Choroid plexus epithelial cell (primary cell): ENCODE results near the gene PERP.

Source experiments
- DNase-seq: peaks from one replicate; pipeline ENCODE4 v3.0.0-alpha.2; 2010; ENCODE audit warnings: low read depth
- H3K4me3 ChIP-seq: 2 replicates; pipeline ENCODE4 v1.5.1; 2011; ENCODE audit warnings: low read depth, mild to moderate bottlenecking, control low read depth, low read length, moderate library complexity
- CTCF ChIP-seq: conservative IDR thresholded peaks from 2 replicates; pipeline ENCODE4 v1.5.1; 2011; ENCODE audit warnings: low read depth, mild to moderate bottlenecking, control low read depth, inconsistent platforms, low read length, moderate library complexity

Gene PERP

DNA sequence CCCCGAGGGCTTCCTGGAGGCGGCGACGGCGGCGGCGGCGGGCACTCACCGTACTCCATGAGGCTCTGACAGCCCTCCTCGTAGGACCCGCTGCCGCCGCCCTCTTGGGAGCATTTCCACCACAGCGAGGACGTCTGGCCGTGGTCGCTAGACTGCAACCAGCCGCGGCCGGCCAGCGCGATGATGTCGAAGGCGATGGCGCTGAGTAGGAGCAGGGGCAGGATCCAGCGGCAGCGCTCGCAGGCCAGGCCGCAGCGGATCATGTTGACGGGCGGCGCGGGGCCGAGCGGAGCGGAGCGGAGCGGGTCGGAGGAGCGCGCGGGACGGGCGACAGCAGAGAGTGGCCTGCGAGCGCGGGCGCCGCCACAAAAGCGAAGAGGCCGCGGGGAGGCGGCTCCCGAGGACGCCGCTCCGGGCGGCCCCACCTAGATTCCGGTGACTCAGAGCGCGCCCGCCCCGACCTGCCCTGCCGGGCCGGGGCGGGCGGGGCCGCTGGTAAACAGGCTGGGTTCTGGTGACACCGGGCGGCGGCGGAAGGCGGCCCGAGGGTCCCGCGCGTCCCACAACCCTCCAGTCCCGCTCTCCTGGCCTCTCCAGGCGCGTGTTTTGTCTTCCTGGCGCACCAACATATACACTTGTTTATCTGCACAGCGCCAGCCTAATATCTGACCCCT is at the start of gene PERP:
Gene PERP (minus strand): TSS at position 342 of the 674 bp plus-strand sequence. CDS start 79 bp downstream, at position 263.
- TF ChIP-seq CTCF = no peak
- peak; percentile 39 for DNase-seq
- peak within 1 kb of the TSS; percentile 80 for H3K4me3 ChIP-seq

GRCh38 chr6:138155443-138155842 is 48.2 kb upstream of the PERP start:
- H3K4me3 ChIP-seq = no peak overlapping the region
- TF ChIP-seq CTCF = no peak
- DNase-seq = no peak

DNA sequence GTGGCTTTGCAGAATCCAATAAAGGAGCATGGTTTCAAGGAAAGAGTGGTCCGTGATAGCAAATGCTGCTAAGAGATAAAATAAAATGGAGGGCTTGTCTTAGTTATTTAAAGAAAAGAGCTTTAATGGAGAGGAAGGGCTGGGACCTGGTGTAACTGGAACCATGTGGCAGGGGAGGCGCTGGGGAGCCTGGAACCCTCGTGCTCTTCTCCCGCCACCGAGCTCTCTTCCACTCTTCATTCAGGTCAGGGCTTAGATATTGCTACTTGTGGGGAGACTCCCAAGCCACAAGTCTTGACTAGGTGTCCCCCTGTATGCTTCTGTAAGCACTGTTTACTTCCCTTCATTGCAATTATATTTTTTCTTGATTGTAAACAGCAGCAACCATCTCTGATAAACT is 39.3 kb upstream of the PERP start:
- no peak for DNase-seq
- no peak overlapping the region for H3K4me3 ChIP-seq
- TF ChIP-seq CTCF = no peak

DNA sequence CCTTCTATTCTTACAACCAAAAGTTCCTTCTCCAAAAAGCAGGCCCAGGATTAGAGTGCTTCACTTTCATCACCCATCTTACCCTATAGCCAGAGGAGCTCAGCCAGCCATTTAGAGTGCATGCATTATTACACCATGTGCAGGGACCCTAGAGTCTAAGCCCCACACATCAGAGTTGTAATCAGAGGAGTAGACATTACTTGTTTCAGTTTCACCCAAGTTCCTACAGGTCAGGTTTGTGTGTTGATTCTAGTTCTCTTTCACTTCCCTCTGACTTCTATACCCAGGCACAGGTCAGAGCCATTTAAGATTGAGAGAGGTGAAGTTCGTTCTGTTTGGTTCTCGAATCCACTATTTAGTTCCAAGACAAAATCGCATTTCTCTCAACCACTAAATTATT is 38.2 kb upstream of the PERP start:
- no peak for TF ChIP-seq CTCF
- no peak for DNase-seq

DNA sequence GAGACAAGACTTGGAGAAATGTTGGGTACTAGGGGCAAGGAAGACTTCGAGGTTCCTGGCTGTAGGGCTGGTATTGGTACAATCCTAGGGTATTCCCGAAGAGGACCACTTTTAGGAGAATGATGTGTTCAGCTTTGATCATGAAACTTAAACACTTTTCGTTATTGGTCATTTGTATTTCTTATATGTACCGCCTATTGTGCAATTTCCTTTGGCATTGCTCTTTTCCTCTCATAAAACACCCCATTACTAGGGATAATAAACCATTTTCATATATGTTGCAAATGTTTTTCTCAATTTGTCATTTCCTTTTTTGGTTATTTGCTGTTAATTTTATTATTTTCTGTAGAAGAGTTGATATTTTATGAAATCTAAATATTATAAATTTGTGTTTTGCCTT is 35.6 kb upstream of the PERP start:
- no peak for DNase-seq

More for the DNA sequence above, 38.2 kb upstream of the PERP start:
- H3K4me3 ChIP-seq = no peak overlapping the region

GRCh38 chr6:138129190-138129589 is 22.0 kb upstream of the PERP start:
- TF ChIP-seq CTCF = peak; percentile 15
- peak; percentile 4 for DNase-seq
- no peak overlapping the region for H3K4me3 ChIP-seq

More for the DNA sequence above, 35.6 kb upstream of the PERP start:
- TF ChIP-seq CTCF = no peak
- H3K4me3 ChIP-seq = no peak overlapping the region

DNA sequence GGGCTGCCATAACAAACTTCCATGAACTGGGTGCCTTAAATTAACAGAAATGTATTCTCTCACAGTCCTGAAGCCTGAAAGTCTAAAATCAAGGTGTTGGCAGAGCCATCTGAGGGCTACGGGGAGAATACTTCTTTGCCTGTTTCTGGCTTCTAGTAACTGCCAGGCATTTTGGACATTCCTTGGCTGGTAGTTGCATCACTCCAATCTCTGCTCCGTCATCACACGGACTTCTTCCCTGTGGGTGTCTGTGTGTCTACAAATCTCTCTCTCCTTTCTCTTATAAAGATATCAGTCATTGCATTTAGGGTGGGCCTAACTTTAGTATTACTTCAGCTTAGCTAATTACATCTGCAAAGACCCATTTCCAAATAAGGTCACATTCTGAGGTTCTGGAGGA is 20.9 kb upstream of the PERP start:
- no peak for TF ChIP-seq CTCF
- peak; percentile 9 for DNase-seq
- no peak overlapping the region for H3K4me3 ChIP-seq
